DOHH2 (cell line): ENCODE measurements around the gene RASL12.

Source experiments
- H3F3A ChIP-seq: fragments of 200-600 bp; sonication (generic), shearing (Covaris generic); 2 replicates; pipeline ENCODE4 v1.6.0; 2016; ENCODE audit warnings: antibody characterized with exemption, mild to moderate bottlenecking; ENCODE audit not compliant: control insufficient read depth, insufficient read depth
- H3K27ac ChIP-seq: fragments of 200-600 bp; sonication (generic); 2 replicates; pipeline ENCODE4 v1.5.1; 2014; ENCODE audit warnings: low read depth, mild to moderate bottlenecking, low read length, moderate library complexity
- H3K27me3 ChIP-seq: fragments of 200-600 bp; sonication (generic); 2 replicates; pipeline ENCODE4 v1.6.1; 2014; ENCODE audit warnings: mild to moderate bottlenecking, low read length, mixed read lengths; ENCODE audit not compliant: control insufficient read depth
- H3K36me3 ChIP-seq: fragments of 200-600 bp; sonication (generic); 2 replicates; pipeline ENCODE4 v1.6.1; 2014; ENCODE audit warnings: mild to moderate bottlenecking, low read length, moderate library complexity, mixed read lengths; ENCODE audit not compliant: control insufficient read depth
- H3K4me1 ChIP-seq: fragments of 200-600 bp; sonication (generic); 2 replicates; pipeline ENCODE4 v1.6.1; 2014; ENCODE audit warnings: mild to moderate bottlenecking, low read length, mixed read lengths; ENCODE audit not compliant: control insufficient read depth
- H3K4me2 ChIP-seq: fragments of 200-600 bp; sonication (generic); 2 replicates; pipeline ENCODE4 v1.6.0; 2014; ENCODE audit warnings: mild to moderate bottlenecking, low read length, moderate library complexity
- H3K4me3 ChIP-seq: fragments of 200-600 bp; sonication (generic); 2 replicates; pipeline ENCODE4 v1.5.1; 2014; ENCODE audit warnings: mild to moderate bottlenecking, low read length, mixed read lengths
- H3K79me2 ChIP-seq: fragments of 200-600 bp; sonication (generic); 2 replicates; pipeline ENCODE4 v1.6.1; 2014; ENCODE audit warnings: mild to moderate bottlenecking, low read length, mixed read lengths; ENCODE audit not compliant: control insufficient read depth
- H3K9me2 ChIP-seq: fragments of 200-600 bp; sonication (generic); replicated peaks from 2 replicates; pipeline ENCODE4 v1.6.1; 2014; ENCODE audit warnings: mild to moderate bottlenecking, low read length, mixed read lengths; ENCODE audit not compliant: control insufficient read depth
- H3K9me3 ChIP-seq: fragments of 200-600 bp; sonication (generic); 2 replicates; pipeline ENCODE4 v1.6.1; 2014; ENCODE audit warnings: antibody characterized with exemption, low read length, mixed read lengths; ENCODE audit not compliant: control insufficient read depth, insufficient read depth
- H4K20me1 ChIP-seq: fragments of 200-600 bp; sonication (generic); 2 replicates; pipeline ENCODE4 v1.6.0; 2014; ENCODE audit warnings: low read depth, mild to moderate bottlenecking, antibody characterized with exemption, low read length, moderate library complexity; ENCODE audit not compliant: control insufficient read depth, insufficient read depth
- EZH2phosphoT487 ChIP-seq: fragments of 200-600 bp; sonication (generic); IDR thresholded peaks from 2 replicates; pipeline ENCODE4 v1.6.1; 2017; ENCODE audit warnings: borderline replicate concordance, mild to moderate bottlenecking, antibody characterized with exemption, low read length, moderate library complexity, mixed read lengths
- TF ChIP-seq, protein P1 (sequence below): fragments of 200-600 bp; sonication (generic); IDR thresholded peaks from one replicate; pipeline ENCODE4 v1.5.1; 2014; ENCODE audit warnings: antibody characterized with exemption, mild to moderate bottlenecking, low read depth, low read length; ENCODE audit not compliant: poor library complexity, severe bottlenecking

The RASL12 gene

DNA sequence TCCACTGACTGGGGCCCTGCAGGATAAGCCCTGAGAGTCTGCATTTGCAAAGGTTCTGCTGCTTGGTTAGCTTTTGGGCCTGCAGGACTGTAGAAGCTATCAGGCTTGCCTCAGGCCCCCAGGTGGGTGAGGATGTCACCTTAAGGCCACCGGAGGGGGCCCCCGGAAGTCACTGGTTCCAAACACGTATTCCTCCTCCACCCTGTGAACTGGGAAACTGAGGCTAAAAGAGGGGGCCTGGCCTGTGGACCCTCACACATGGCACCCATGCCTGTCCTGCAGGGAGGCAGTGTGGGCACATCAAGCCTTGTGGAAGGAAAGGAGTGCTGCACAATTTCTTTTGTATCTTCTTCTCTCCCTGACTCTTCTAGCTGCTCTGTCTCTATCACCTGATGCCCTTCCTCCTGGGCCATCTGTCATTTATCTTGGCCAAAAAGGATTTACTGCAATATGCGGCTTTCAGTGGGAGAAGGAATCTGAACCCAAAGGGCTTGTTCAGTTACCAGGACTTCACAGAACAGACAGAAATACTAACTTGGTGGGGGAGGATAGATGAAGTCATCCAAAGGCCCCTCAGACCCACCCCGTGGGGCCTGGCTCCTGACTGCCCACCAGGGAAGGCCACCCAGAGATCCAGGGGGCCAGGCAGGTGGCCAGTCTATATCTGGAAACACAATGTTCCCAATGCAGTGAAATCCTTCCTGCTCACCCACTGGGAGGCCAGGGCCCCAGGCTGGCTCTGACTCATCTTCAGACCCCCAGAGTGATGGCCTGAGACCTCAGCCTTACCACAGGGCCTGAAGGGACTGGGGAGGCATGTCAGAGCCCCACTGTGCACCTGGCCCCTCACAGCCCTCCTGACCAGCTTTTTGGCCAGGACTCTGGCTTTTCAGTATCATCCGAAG is 28.9 kb upstream of the RASL12 start:
- H3K4me1 ChIP-seq, result no peaks in the 10 kb centered on the region
- no peak overlapping the region for H3K27ac ChIP-seq
- H3K4me3 ChIP-seq, result no peak overlapping the region
- no peaks in the 10 kb centered on the region for H3K9me3 ChIP-seq
- H4K20me1 ChIP-seq, result no peaks in the 10 kb centered on the region
- H3F3A ChIP-seq, result no peaks in the 10 kb centered on the region
- no peak overlapping the region for H3K4me2 ChIP-seq
- H3K79me2 ChIP-seq, result no peaks in the 10 kb centered on the region
- H3K36me3 ChIP-seq, result peaks cover 35% of the 10 kb centered on the region
- TF ChIP-seq, protein P1, sequence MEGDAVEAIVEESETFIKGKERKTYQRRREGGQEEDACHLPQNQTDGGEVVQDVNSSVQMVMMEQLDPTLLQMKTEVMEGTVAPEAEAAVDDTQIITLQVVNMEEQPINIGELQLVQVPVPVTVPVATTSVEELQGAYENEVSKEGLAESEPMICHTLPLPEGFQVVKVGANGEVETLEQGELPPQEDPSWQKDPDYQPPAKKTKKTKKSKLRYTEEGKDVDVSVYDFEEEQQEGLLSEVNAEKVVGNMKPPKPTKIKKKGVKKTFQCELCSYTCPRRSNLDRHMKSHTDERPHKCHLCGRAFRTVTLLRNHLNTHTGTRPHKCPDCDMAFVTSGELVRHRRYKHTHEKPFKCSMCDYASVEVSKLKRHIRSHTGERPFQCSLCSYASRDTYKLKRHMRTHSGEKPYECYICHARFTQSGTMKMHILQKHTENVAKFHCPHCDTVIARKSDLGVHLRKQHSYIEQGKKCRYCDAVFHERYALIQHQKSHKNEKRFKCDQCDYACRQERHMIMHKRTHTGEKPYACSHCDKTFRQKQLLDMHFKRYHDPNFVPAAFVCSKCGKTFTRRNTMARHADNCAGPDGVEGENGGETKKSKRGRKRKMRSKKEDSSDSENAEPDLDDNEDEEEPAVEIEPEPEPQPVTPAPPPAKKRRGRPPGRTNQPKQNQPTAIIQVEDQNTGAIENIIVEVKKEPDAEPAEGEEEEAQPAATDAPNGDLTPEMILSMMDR, result no peak
- no peak for TF ChIP-seq EZH2phosphoT487
- H3K9me2 ChIP-seq, result no peaks in the 10 kb centered on the region
- H3K27me3 ChIP-seq, result no peaks in the 10 kb centered on the region

DNA sequence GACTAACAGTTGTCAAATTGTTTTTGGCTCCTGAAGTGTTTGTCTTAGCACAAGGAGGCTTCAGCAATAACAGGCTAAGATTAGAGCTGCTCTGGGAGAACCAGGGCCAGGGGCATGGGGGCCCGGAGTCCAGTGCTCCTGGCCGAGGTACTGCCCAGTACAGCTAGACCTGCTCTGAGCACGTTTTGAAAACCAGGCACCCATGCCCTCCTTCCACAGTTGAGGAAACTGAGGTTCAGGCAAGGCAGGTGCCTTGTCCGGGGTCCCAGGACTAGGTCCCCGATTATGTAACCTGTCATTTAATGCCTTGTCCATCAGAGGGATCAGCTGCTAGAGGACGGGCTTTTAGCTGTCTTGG is 27.9 kb upstream of the RASL12 start:
- H3K36me3 ChIP-seq, result peaks cover 26% of the 10 kb centered on the region
- H3K27ac ChIP-seq, result no peak overlapping the region
- H4K20me1 ChIP-seq, result no peaks in the 10 kb centered on the region
- no peak overlapping the region for H3K4me2 ChIP-seq
- H3K9me3 ChIP-seq, result no peaks in the 10 kb centered on the region
- TF ChIP-seq EZH2phosphoT487, result no peak
- TF ChIP-seq, protein P1, result no peak
- no peaks in the 10 kb centered on the region for H3K79me2 ChIP-seq
- no peak overlapping the region for H3K4me3 ChIP-seq
- no peaks in the 10 kb centered on the region for H3K4me1 ChIP-seq
- no peaks in the 10 kb centered on the region for H3K27me3 ChIP-seq
- H3K9me2 ChIP-seq, result no peaks in the 10 kb centered on the region
- no peaks in the 10 kb centered on the region for H3F3A ChIP-seq

DNA sequence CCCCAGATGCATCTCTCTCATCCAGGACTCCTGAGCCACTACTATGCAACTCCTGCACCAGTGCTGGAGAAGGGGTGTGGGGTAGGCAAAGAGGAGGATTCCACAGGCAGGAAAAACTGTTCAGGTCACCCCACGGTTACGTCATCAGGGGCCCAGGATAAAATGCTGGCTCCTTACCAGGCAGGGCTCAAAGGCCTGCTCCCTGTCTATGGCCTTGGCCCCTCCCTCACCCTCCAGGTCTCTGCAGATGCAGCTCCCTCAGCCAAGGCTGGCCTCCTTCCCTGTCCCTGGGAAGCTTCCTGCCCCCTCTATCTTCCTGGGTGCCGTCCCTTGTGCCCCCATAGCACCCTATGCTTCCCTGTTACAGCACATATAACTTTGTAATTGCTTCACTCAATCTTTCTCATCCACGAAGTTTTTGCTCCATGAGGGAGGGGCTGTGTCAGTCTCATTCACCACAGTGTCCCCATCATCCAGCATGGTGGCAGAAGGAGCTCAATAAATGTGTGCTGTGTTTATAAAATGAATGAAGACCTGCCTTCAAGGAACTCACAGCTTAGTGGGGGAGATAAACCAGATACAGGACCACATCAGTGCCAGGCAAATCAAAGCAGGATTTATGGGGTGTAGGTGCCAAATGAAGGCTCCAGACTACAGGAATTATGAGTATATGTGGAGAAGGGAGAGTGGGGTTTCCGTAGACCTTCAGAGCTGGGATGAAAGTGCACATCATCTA is 27.4 kb upstream of the RASL12 start:
- Histone ChIP-seq H3K36me3 (peaks cover 21% of the 10 kb centered on the region), H3K4me3 (no peak overlapping the region), H3K9me3 (no peaks in the 10 kb centered on the region), H3K79me2 (no peaks in the 10 kb centered on the region), H3K4me2 (no peak overlapping the region), H3K4me1 (no peaks in the 10 kb centered on the region), H3K9me2 (no peaks in the 10 kb centered on the region), H4K20me1 (no peaks in the 10 kb centered on the region), H3K27ac (no peak overlapping the region), H3F3A (no peaks in the 10 kb centered on the region), H3K27me3 (no peaks in the 10 kb centered on the region)
- TF ChIP-seq, protein P1, result no peak
- no peak for TF ChIP-seq EZH2phosphoT487
